CMK (cell line): ENCODE measurements around the gene ASB7.

ENCODE experiments used
- DNase-seq: peaks from one replicate; pipeline ENCODE4 v3.0.0-alpha.2; 2010; ENCODE audit warnings: low read depth

The ASB7 gene

GRCh38 chr15:100686725-100687473 lies 84.5 kb downstream of the ASB7 start:
- no peak for DNase-seq

- DNase-seq = no peak
Measured at GRCh38 chr15:100687582-100688141, 85.3 kb downstream of the ASB7 start.

- DNase-seq = no peak
Measured at GRCh38 chr15:100688549-100689120, 86.2 kb downstream of the ASB7 start.

- DNase-seq = no peak
Measured at GRCh38 chr15:100689131-100689899, 86.9 kb downstream of the ASB7 start.

- DNase-seq = no peak
Measured at GRCh38 chr15:100690032-100690794, 87.8 kb downstream of the ASB7 start.

GRCh38 chr15:100690795-100691158 lies 88.4 kb downstream of the ASB7 start:
- DNase-seq = no peak

GRCh38 chr15:100691321-100691720 lies 88.9 kb downstream of the ASB7 start:
- no peak for DNase-seq

- DNase-seq = no peak
Measured at GRCh38 chr15:100692246-100692645, 89.9 kb downstream of the ASB7 start.

- no peak for DNase-seq
Measured at GRCh38 chr15:100692671-100693070, 90.3 kb downstream of the ASB7 start.

- DNase-seq = no peak
Measured at GRCh38 chr15:100693451-100693850, 91.1 kb downstream of the ASB7 start.

GRCh38 chr15:100694381-100695021 lies 92.1 kb downstream of the ASB7 start:
- no peak for DNase-seq

GRCh38 chr15:100695048-100695447 lies 92.7 kb downstream of the ASB7 start:
- DNase-seq = no peak

- no peak for DNase-seq
Measured at GRCh38 chr15:100696452-100696851, 94.1 kb downstream of the ASB7 start.
